CD4-positive, alpha-beta T cell treated with Interferon gamma for 1 hour (primary cell): ENCODE results near the gene ESF1.
"Not testable (repeated sequence)": the region's sequence is repeated elsewhere in the genome, so short reads cannot be mapped to it uniquely, and the experiment has no call there.

ENCODE experiments used
- DNase-seq: peaks from one replicate; pipeline ENCODE4 v3.0.0-alpha.2; 2020

Gene ESF1

GRCh38 chr20:13786143-13786828, 1.6 kb upstream of the ESF1 start:
- DNase-seq, result no peak

- DNase-seq, result no peak
Observed at GRCh38 chr20:13784271-13784892, 337 bp downstream of the ESF1 start.

DNA sequence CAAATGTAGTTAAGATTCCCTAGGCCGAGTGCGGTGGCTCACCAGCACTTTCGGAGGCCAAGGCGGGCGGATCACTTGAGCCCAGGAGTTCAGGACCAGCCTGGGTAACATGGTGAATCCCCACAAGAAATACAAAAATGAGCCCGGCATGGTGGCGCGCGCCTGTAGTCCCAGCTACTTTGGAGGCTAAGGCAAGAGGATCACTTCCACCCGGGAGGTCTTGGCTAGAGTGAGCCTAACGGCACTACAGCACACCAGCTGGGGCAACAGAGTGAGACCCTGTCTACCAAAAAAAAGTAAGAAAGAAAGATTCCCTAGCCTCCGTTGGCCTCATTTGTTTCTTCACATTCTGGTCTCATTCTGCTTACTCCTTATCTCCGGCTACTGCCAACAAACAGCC, 1.2 kb downstream of the ESF1 start:
- no peak for DNase-seq

DNA sequence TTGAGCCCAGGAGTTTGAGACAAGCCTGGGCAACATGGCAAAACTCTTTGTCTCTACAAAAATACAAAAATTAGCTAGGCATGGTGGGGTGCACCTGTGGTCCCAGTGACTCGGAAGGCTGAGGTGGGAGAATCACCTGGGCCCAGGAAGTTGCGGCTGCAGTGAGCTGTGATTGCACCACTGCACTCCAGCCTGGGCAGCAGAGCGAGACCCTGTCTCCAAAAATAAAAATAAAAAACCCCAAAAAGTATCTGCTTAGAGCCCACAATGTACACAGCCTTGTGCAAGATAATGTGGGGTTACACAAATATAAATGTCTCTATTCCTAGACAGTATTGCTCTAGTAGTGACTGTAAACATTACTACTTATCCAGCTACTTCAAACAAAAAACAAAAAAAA, 5.9 kb downstream of the ESF1 start:
- DNase-seq, result no peak

DNA sequence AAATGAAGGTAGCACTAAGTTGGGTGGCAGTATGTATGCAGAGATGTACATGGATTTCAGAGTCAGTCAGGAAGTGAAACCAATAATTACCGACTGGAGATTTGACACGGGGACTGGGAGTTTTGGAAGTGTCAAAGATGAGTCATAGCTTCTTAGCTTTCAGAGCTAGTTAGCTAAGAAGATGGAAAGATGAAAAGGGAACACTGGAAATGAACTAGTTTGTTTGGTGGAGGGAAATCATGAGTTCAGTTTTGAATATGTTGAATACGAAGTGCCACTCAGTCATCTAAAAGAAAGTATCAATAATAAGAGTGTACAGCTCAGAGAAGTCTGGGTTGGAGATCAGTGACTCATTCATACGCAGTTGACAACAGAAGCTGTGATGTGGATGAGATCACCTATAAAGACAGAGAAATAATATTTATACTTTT, 7.5 kb downstream of the ESF1 start:
- no peak for DNase-seq

GRCh38 chr20:13775867-13776266, 8.9 kb downstream of the ESF1 start:
- no peak for DNase-seq

GRCh38 chr20:13772529-13772928, 12.2 kb downstream of the ESF1 start:
- no peak for DNase-seq

GRCh38 chr20:13771853-13772453, 12.8 kb downstream of the ESF1 start:
- no peak for DNase-seq

GRCh38 chr20:13770141-13770540, 14.6 kb downstream of the ESF1 start:
- DNase-seq, result no peak

DNA sequence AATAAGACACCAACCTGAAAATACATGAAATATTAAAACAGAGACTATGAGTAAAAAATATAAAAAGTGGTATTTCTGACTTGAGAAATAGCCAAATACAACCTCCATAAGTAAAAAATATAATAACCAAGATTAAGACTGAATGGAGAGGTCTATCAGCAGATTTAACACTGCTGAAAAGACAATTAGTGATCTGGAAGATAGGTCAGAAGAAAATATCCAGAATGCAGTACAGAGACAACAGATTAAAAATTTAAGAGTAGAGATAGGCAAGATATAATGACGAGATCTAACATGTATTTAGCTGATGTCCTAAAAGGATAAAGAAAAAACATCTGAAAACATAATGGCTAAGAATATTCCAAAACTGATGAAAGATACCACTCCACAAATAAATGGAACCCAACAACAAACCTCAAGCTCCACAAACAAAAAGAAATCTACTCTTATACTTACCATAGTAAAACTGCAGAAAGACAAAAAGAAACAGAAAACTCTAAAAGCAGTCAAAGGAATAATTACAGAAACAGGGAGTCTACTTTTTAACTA, 18.8 kb downstream of the ESF1 start:
- DNase-seq, result no peak

DNA sequence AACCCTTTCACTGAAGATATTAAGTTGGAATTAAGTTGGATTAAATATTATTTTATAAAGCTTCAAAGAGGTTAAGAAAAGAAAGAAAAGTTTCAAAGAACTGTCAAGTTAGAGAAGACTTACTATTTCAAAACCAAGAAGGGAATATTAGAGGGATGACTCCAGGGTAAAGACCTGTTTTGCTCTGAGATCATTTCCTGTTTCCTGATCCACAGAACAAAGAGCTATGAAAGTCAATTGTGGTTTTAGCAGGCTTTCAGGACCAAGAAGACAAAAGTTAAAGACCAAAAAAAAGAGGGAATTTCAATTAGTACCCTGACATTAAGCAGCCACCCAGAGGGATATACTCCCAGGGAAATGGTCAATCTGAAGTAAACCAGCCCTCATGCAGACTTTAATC, 19.4 kb downstream of the ESF1 start:
- no peak for DNase-seq

DNA sequence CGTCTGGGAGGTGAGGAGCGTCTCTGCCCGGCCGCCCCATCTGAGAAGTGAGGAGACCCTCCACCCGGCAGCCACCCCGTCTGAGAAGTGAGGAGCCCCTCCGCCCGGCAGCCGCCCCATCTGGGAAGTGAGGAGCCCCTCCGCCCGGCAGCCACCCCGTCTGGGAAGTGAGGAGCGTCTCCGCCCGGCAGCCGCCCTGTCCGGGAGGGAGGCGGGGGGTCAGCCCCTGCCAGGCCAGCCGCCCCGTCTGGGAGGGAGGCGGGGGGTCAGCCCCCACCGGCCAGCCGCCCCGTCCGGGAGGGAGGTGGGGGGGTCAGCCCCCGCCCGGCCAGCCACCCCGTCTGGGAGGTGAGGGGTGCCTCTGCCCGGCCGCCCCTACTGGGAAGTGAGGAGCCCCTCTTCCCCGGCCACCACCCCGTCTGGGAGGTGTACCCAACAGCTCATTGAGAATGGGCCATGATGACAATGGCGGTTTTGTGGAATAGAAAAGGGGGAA, 24.2 kb downstream of the ESF1 start:
- not testable (repeated sequence) for DNase-seq

- DNase-seq, result no peak
Observed at GRCh38 chr20:13758884-13759283, 25.8 kb downstream of the ESF1 start.

GRCh38 chr20:13756551-13756950, 28.2 kb downstream of the ESF1 start:
- no peak for DNase-seq

GRCh38 chr20:13755809-13756208, 28.9 kb downstream of the ESF1 start:
- DNase-seq, result no peak

DNA sequence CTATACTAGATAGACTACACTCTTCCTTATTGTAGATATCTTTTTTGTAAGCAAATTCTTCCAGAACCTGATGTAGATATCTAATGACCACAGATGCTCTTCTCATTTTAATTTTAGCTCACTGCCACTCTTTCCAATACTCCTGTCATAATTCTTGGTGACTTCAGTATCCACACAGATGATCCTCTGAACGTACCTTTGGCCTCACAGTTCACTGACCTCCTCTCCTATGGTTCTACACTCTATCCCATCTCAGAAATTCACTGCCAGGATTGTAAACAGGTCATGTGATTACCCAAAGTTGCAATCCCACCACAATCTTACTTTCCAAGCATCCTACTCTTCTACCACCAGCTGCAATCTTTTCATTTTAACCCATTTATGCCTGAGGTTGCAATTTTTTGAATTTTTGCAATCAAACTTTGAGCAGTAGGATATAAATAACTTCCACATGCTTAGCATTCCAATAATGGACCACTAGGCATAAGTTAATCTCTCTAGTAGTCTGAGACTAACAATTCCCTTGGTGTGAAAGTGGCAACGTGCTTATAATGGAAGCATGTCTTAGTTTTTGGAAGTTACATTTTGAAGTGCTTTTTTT, 31.2 kb downstream of the ESF1 start:
- no peak for DNase-seq

DNA sequence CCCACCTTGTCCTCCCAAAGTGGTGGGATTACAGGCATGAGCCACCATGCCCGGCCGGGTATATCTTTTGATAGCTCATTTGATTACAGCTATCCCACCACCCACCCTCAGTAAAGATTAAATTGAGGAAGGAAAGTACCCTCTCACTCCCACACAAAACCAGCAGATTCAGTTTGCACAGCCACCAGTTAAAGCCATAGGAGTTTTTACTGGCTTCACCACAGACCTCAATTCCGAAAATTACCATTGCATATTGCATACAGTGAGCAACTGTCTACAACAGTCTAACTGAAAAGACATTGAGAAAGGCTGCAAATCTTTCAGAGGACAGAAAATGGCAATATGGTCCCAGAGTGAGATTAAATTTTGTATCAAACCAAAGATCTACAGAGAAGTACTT, 34.9 kb downstream of the ESF1 start:
- no peak for DNase-seq

- DNase-seq, result no peak
Observed at GRCh38 chr20:13745784-13746183, 38.9 kb downstream of the ESF1 start.

DNA sequence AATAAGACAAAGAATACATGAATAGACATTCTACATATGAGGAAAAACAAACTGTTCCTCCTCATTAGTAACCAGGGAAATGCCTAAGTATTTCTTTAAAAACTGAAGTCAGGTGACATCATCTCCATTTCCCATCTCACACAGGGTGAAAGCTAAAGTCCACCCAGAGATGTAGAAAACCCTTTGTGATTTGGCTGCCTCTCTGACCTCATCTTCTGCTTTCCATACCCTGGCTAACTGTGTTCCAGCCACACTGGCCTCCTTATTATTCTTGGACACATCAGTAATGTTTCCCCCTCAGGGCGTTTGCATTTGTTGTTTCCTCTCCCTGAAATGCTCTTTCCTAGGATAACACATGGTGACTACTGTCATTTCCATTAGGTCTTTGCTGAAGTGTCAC, 40.4 kb downstream of the ESF1 start:
- no peak for DNase-seq

DNA sequence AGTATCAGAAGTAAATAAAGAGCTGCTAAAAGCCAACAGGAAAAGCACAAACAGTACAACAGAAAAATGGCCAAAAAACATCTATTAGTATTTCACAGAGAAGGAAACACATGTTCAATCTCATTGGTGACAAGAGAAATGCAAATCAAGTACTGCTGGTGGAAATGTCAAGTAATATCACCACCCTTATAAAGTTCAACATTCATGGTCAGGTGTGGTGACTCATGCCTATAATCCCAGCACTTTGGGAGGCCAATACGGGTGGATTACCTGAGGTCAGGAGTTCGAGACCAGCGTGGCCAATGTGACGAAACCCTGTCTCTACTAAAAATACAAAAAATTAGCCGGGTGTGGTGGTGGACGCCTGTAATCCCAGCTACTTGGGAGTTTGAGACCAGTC, 42.8 kb downstream of the ESF1 start:
- DNase-seq, result no peak

- DNase-seq, result no peak
Observed at GRCh38 chr20:13739731-13740649, 44.7 kb downstream of the ESF1 start.

DNA sequence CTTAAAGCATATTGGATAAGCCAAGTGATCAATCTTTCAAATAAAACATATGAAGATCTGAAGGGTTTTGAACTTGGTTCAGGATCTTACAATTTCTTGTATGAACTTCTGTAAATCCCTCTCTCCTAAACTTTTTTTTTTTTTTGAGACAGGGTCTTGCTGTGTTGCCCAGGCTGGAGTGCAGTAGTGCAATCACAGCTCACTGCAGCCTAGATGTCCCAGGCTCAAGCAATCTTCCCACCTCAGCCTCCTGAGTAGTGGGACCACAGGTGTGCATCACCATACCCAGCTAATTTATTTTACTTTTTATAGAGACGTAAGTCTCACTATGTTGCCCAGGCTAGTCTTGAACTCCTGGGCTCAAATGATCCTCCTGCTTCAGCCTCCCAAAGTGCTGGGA, 46.5 kb downstream of the ESF1 start:
- not testable (repeated sequence) for DNase-seq
